ENCODE results near the gene CIB4.

Gene CIB4

DNA sequence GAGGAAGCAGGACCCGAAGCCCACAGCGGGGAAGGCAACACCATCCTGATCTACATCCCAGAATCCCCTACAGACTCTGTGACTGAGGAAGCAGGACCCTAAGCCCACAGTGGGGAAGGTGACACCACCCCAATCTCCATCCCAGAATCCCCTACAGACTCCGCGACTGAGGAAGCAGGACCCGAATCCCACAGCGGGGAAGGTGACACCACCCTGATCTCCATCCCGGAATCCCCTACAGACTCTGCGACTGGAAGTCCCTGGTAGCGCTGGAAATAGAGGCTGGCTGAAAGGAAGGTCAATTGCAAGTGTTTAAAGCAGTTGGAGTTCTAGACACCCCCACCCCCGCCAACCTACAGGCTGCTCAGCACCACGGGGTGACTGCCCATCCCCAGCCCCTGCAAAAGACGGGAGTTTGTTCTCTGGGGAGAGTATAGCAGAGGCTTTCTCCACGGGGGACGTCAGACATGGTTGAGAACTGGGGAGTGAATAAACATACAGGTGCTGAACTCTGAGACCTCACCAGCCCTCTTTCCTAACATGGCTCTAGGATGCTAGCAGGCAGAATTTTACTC is 21.0 kb downstream of the CIB4 start:
- DNase-seq, result no peak

DNA sequence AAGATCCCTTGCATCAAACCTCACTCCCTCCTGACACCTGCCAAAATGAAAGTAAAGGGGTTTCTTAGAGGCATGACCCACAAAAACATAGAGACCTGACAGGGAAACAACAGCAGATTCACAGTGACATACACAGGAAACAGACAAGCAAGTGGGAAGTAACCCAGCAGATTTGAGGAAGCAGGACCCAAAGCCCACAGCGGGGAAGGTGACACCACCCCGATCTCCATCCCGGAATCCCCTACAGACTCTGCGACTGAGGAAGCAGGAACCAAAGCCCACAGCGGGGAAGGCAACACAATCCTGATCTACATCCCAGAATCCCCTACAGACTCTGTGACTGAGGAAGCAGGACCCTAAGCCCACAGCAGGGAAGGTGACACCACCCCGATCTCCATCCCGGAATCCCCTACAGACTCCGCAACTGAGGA is 21.6 kb downstream of the CIB4 start:
- DNase-seq, result no peak

DNA sequence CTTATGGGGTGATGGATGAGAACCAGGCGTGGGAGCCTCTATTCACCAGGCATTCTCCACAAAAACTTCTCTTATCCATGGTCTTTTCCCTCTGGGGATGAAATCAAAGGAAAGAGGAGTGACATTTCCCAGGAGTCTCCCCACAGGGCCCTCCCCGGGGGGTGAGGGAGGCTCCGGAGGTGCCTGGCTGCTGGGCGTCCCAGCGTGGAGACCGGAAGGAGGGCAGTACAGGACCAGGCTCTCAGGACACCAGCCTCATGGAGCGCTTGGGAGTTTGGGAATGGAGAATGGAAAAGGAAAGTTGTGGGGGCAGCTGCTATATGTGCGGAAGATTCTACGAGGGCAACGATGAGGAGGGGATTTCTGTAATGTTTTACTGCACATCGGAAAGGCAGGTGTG is 22.1 kb downstream of the CIB4 start:
- no peak for DNase-seq

DNA sequence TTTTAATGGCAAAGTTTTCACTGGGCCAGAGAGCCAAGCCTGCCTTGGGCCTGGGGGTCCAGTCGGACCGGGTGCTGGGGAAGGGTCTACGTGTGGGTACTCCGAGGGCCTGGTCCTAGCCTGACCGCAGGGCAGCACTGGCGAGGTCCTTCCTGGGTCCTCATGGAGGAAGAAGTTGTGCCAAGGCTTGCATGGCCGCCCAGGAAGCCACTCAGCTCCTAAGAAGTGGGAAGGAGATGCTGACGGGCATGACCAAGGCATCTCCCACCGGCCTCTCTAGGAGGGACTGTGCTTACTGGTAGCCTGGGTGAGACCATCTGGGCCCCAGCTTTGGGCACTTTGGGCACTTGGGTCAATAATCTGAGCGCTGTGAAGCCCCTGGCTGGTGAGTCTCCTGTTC is 22.6 kb downstream of the CIB4 start:
- DNase-seq, result no peak

DNA sequence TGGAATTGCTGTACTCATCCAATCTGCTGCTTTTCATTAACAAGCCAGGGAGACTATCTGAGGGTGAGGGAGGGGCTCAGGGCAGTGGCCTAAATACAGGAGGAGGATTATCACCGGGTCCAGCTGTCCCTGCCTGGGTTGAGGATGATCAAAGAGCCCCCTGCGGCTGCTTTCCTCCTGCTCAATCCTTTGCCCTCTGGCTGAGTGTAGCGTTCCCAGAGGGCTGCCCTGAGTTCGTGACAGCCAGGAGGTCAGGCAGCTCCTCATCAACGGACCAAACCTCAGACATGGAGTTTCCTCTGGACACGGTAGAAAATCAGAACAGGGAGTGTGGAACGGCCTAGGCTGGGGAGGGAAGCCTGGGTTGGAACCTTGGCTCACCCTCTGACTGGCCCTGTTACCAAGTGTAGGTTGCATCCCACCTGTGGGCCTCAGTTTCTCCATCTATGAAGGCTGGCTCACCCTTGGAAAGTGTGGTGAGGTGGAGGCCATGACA is 23.5 kb downstream of the CIB4 start:
- no peak for DNase-seq

DNA sequence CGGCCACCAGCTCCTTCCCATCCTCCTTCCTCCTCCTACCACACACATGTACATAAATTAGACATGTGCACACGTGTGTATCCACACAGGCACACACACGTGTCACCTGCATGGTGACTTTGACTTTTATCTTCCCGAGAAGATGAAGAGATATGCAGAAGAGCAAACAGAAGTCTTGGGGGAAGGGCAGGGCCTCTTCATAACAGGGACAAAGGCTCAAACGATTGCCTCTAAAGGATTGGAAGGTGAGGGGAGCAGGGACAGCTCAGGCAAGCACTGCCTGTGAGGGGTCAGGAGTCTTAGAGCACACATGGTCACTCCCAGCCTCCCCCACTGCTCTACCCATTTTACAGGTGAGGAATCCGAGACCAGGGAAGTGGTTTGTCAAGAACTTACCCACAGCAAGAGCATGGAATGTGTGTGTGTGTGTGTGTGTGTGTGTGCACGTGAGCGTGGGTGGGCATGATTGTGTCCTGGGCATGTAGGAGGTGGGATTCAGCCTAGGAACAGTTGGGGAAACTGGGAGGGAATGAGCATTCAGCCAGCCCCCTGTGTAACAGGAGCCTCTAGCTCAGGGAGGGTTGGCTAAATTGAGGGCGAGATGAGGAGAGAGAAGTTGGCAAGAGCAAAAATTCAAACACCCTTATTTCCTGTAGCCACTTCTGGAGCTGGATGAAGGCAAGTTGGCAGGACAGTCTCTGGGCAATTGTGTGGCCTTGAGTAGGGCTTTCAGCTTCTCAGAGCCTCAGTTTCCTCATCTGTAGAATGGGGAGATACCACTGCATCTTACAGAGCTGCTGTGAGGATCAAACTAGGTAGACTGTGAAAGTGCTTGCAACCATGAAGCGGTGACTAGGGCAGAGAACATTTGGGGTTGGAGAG is 24.2 kb downstream of the CIB4 start:
- no peak for DNase-seq

DNA sequence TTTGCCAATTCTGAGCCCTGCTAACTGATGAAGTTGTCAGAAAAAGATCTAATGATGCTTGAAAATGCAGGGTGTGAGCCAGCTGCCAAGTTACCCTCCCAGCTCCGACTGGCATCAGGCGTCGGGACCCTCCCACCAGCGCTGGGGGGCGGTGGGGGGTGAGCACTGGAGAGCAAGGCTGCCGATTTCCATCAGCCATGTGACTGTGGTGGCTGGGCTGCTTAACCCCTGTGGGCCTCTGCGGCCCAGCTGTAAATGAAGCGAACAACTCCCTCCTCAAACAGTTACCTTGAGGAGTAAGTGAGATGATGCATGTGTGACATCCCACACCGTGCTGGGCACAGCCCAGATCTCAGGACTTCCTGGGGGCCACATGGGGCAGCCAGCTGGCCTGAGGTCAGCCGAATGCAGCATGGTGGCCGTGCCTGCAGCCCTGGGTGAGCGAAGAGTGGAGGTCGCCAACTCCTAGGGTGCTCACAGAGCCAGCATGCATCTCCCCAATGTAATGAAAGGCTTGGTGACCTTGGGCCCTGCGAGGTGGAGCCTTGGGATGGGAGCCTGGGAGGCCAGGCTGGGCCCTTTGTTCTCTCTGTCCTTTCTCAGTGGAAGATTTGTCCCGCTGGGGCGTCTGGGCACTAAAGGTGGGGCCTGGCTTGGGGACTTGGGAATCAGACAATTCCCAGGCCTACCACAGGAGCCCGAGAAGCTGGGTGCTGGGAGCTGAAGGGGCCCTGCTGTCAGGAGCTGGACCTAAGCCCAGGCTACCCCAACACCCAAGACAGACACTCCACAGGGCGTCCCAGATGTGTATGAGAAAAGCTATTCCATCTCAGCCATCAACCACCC is 25.1 kb downstream of the CIB4 start:
- DNase-seq, result no peak

DNA sequence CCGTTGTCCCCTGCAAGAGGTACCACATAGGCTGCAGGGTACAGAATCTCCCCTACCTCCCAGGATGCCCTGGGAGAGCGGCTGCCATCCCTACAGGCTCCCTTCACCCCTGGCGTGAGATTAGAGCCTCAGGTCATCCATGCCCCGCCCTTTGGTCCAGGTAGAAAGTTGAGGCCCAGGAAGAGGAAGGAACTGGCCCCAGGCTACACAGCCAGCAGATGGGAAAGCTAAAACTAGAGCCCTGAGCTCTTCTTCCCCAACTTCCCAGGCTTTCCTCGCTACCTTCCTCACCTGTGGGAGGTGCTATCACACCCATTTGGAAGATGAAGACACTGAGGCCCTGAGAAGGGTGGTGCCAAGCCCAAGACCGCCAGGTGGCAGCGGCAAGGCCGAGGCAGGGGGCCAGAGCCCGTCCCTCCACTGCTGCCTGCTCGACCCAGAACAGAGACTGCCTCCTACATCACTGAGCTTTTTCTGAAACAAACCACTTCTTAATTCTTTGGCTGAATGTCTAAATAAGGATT is 25.8 kb downstream of the CIB4 start:
- peak; percentile 30 for DNase-seq

DNA sequence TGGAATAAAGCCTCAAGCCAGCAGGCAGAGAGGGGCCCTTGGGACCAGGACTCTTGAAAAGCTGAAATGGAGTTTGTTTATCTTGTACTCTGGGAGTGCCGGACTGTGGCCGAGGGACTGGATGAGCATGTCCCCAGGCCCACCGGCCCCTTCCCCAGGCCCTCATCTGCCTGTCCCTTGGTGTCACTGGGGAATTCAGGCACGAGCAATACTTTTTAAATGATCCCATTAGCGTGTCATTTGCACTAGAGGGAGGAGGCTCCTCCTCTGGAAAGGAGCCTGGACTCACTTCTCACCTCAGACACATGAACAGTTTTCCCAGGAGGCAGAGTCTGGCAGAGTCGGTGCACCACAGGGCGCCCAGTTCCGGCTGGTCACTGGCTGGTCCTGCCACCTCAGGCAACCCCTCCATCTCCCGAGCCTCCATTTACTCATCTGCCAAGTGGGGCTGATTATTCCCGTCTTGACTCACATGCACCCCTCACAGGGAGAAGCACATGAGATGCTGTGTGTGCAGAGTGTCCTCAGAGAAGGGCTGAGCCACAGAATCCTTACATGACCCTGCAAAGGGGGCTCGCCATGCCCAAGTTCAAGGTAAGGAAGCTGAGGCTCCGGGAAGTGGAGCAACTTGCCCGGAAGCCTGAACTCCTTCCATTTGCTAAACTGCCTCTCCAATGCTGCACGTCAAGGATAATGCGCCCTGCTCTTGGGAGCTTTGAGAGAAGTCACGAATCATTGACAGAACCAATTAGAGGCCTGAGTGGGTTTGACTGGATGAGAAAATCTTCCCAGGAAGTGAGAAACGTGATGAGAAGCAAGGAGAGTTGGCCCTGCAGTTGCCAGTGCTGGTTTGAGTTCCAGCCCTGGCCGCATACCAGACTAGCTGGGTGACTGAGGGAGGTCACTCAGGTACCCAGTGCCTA is 26.7 kb downstream of the CIB4 start:
- DNase-seq, result no peak

DNA sequence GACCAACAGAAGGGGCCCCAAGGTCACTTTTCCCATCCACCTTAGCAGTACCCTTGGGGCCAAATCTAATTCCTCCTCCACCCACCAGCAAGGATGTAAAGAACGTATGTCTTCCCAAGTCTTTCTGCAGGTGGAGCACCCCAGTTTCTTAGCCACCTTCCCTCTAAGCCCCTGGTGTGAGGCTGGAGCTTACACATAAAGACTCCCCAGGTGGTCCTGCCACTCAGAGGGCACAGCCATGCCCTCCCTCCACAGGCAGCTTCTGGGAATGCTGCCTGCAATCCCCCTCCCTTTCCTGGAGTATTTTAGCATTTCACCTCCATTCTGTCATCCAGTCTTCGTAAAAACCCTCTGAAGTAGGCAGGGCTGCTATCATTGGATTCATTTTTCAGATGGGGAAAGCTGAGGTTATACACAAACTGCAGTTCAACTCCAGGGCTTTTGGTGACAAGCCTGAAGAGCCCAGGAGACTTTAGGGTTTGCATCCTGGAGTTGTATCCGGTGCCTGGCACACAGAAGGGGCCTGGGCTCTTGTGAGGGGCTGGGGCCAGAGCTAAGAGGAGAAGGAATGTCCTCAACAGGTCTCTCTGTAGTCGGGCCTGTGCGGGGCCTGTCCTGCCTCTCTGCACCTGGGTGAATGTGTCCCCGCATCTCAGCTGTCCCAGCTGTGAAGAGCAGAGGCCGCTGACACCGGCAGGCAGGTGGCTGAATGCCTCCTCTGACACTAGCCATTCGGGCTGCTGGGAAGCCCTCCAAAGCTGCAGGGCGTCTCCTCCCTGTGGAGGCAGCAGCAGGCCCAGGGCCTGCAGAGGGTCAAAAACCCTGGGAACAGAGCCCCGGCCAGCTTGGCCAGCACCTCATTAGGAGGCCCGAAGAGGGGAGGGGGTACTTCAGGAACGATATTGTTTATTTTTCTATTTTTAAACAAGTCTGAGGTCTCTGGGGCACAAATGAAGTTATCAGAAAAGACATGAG is 27.6 kb downstream of the CIB4 start:
- no peak for DNase-seq

DNA sequence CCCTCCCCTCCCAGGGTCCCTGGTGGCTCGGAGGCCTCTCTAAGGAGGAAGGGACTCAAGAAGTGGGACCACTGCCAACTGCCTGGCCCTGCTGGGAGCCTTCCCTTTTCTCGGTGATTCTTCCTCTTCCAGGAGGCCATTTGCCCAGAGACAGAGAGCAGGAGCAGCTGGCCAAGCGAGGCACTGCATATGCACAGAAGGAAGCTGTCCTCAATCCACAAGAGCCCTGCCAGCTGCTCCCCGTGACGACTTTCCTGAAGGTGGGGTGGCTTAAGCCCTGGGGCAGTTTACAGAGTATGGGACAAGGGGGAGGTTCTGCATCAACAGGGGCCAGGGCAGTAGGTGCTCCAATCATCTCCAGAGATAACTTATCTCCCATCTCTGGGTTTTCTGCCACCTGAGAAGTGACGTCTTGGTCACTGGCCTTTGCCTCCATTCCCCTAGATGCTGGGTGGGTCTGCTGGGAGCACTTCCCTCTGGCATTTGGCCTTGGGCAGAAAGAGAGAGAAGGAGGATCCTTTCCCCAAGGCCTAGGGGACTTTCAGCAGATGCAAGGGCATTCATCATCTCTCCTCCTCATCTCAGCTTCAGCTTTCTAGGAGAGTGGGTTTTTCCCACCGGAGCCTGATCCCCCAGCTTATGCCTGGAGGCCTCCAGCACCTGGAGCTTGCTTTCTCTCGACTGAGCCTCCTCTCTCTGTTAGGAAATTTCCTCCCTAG is 28.5 kb downstream of the CIB4 start:
- no peak for DNase-seq

DNA sequence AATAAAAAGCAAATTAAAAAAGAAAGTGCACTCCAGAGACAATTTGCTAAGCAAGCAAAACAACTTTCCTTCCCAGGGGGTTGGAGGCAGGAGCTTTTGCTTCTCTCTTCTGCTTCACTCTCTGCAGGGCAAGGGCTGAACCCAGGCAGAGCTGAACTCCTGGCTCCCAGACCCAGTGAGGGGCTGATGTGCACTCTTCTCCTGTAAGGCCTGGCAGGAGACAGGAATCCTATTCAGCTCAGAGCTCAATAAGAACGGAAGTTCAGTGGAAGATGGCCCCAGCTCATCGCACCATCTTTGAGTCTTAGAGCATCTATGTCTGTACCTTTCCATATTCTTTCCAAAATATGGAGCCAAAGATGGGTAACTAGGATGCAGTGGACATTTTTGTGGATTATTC is 29.1 kb downstream of the CIB4 start:
- no peak for DNase-seq

DNA sequence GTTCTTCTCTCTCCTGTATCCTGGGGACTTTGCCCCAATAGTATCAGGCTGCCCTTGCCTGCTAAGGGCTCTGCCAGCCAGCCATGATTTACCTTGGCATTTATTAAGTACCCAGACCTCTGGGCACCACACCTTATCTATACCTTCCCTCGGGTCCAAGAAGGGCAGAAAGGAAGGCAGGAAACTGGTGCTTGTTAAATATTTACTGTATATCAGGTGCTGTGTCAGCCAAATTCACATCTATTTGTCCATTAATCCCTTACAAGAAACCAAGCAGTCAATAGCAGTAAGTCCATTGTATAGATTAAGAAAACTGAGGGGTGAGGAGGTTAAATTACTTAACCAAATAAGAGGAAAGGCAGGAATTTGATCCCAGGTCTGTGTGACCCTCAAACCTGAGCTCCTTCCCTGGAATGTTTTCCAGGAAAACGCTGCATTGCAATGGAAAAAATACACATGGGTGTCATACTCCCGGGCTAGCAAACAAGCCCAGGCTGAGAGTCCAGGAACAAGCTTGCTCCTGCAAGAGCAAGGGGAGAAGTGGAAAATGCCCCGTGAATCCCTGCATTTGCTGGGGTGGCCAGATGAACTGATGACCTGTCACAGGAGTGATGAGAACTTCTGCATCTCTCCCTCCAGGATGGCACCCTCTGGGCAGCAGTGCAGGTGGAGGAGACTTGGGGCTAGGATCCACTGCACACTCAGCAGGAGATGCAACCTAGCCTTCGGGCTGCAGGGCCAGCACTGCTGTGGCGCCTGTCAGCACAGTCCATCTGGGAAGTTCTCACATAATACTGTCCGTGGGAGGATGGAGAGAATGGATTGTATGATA is 30.4 kb downstream of the CIB4 start:
- no peak for DNase-seq

DNA sequence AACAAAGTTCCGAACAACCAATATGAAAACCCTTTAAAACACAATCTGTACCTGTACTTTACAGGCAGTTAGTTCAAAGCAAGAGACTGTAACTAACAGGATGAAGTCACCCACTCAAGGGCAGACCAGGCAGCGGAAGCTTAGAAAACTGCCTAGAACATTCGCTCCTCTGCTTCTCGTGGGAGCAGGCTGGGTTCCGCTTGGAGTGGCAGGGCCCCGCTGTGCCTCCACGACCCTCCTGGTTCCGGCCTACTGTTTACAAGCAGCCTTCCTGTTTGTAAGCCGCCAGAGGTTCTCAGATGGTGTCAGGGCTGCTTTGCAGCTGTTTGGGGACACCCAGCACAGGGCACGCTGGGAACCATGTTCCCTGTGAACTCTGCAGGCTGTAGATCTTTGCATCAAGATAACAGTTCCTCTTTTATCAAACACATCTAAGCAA is 31.3 kb downstream of the CIB4 start:
- DNase-seq, result peak; percentile 29

DNA sequence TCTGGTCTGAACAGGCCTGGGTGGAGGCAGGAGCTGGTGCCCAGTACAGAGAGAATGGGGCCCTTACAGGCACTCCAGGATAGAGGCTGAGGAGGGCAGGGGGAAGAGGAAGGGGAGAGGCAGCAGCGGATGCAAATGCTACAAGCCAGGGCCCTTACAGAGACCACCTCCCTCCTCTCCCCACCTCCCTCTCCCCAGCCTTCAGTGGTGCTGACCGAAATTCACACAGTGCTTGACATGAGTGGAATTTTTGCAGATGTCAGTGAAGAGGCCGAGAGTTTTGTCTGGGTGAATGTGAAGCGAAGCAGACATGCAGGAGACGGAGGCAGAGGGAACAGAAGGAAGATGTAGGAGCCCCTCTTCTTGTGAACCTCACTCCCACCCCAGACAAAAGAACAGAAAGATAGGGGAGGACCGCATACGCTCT is 31.9 kb downstream of the CIB4 start:
- DNase-seq, result no peak

DNA sequence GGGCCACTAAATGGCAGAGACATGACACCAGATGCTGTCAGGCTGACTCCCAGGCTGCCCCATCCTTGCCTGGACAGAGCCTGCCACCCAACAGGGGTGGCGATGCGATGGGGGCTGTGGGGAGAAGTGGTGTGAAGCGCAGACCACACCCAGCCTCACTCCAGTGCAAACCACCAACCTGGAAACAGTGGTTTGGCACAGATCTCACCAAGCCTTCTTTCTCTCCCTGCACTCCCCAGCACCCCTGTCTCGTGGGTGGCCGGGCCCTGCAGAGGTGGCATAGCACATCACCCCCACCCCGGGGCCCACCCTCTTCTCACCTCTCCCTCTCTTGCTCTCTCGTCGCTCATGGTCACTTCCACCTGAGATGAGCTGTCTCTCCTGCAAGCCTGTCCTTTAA is 32.6 kb downstream of the CIB4 start:
- no peak for DNase-seq

DNA sequence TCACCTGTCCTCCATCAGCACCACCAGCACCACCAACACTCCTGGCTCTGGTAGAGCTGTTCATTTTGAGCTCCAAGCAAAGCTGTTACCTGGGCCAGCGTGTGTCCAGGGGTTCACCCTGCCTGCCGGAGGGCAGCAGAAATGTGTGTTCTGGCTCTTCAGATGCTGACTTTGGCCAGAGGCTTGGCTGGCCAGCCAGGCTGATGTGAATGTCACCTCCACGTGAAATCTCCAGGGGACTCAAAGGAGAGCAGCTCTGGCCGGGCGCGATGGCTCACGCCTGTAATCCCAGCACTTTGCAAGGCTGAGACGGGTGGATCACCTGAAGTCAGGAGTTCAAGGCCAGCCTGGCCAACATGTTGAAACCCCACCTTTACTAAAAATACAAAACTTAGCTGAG is 33.5 kb downstream of the CIB4 start:
- DNase-seq, result no peak

DNA sequence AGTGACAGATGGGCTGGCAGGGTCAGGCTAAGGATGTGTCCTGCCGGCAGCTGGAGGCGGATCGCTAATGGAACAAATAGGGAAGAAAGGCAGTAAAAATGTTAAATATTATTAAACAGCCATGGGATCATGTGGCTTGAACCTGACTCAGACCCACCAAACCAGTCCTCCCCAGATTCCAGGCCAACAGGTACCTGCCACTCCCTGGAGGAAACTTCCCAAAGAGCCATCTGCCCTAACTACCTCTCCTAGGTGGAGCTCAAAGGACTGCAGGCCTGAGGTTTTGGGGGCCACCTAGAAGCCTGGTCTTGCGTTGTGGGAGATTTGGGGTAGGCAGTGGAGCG is 34.3 kb downstream of the CIB4 start:
- peak; percentile 56 for DNase-seq
